HUES48 (cell line): ENCODE results near the gene FRS3.

Experiments used
- H3K27ac ChIP-seq: one replicate; pipeline ENCODE4 v1.7.0; 2013; ENCODE audit warnings: low read depth, low read length, inconsistent platforms
- H3K27me3 ChIP-seq: 2 replicates; pipeline ENCODE4 v1.6.1; 2013; ENCODE audit warnings: mild to moderate bottlenecking, low read length; ENCODE audit not compliant: control insufficient read depth, insufficient read depth
- H3K36me3 ChIP-seq: 2 replicates; pipeline ENCODE4 v1.6.1; 2013; ENCODE audit warnings: low read length; ENCODE audit not compliant: control insufficient read depth, insufficient read depth
- H3K4me1 ChIP-seq: 2 replicates; pipeline ENCODE4 v1.6.1; 2013; ENCODE audit warnings: mild to moderate bottlenecking, low read length; ENCODE audit not compliant: control insufficient read depth, insufficient read depth
- H3K4me3 ChIP-seq: 2 replicates; pipeline ENCODE4 v1.5.1; 2013; ENCODE audit warnings: mild to moderate bottlenecking, low read depth, low read length
- H3K9ac ChIP-seq: 2 replicates; pipeline ENCODE4 v1.6.1; 2013; ENCODE audit warnings: mild to moderate bottlenecking, low read depth, low read length, moderate library complexity
- H3K9me3 ChIP-seq: 2 replicates; pipeline ENCODE4 v1.6.1; 2013; ENCODE audit warnings: low read length; ENCODE audit not compliant: control insufficient read depth, insufficient read depth

FRS3 gene

GRCh38 chr6:41755895-41756294 is 23.8 kb downstream of the FRS3 start:
- Histone ChIP-seq H3K9me3 (no peaks in the 10 kb centered on the region), H3K4me1 (no peaks in the 10 kb centered on the region), H3K4me3 (no peak overlapping the region), H3K27me3 (no peaks in the 10 kb centered on the region), H3K9ac (no peak overlapping the region), H3K27ac (no peak overlapping the region), H3K36me3 (no peaks in the 10 kb centered on the region)

- Histone ChIP-seq H3K9ac (no peak overlapping the region), H3K27me3 (no peaks in the 10 kb centered on the region), H3K27ac (no peak overlapping the region), H3K9me3 (no peaks in the 10 kb centered on the region), H3K4me3 (no peak overlapping the region), H3K36me3 (no peaks in the 10 kb centered on the region), H3K4me1 (no peaks in the 10 kb centered on the region)
Measured at GRCh38 chr6:41750374-41750773, 29.3 kb downstream of the FRS3 start.

GRCh38 chr6:41748542-41748941 is 31.2 kb downstream of the FRS3 start:
- no peaks in the 10 kb centered on the region for H3K9me3 ChIP-seq
- no peaks in the 10 kb centered on the region for H3K4me1 ChIP-seq
- no peak overlapping the region for H3K4me3 ChIP-seq
- H3K27me3 ChIP-seq = no peaks in the 10 kb centered on the region
- no peak overlapping the region for H3K27ac ChIP-seq
- no peak overlapping the region for H3K9ac ChIP-seq
- H3K36me3 ChIP-seq = no peaks in the 10 kb centered on the region

GRCh38 chr6:41748102-41748477 is 31.6 kb downstream of the FRS3 start:
- no peak overlapping the region for H3K4me3 ChIP-seq
- H3K9ac ChIP-seq = no peak overlapping the region
- H3K27me3 ChIP-seq = no peaks in the 10 kb centered on the region
- no peaks in the 10 kb centered on the region for H3K4me1 ChIP-seq
- H3K36me3 ChIP-seq = no peaks in the 10 kb centered on the region
- H3K9me3 ChIP-seq = no peaks in the 10 kb centered on the region
- H3K27ac ChIP-seq = no peak overlapping the region

- no peak within 1 kb of the TSS for H3K27ac ChIP-seq
- H3K4me3 ChIP-seq = no peak within 1 kb of the TSS
- H3K27me3 ChIP-seq = no peaks in the 10 kb centered on the region
- H3K36me3 ChIP-seq = no peaks in the 10 kb centered on the region
- H3K9ac ChIP-seq = no peak within 1 kb of the TSS
- no peaks in the 10 kb centered on the region for H3K9me3 ChIP-seq
- H3K4me1 ChIP-seq = no peaks in the 10 kb centered on the region
Measured at GRCh38 chr6:41747256-41748101, 32.2 kb downstream of the FRS3 start, which contains the start of gene PGC. TSS of gene PGC (minus strand) at chr6:41747397. CDS start at chr6:41747334, 63 bp downstream.

GRCh38 chr6:41746107-41746506 is 33.6 kb downstream of the FRS3 start:
- H3K9me3 ChIP-seq = no peaks in the 10 kb centered on the region
- H3K27ac ChIP-seq = no peak overlapping the region
- H3K36me3 ChIP-seq = no peaks in the 10 kb centered on the region
- no peaks in the 10 kb centered on the region for H3K27me3 ChIP-seq
- no peak overlapping the region for H3K9ac ChIP-seq
- no peaks in the 10 kb centered on the region for H3K4me1 ChIP-seq
- no peak overlapping the region for H3K4me3 ChIP-seq

- Histone ChIP-seq H3K27me3 (no peaks in the 10 kb centered on the region), H3K36me3 (no peaks in the 10 kb centered on the region), H3K9me3 (no peaks in the 10 kb centered on the region), H3K4me3 (no peak overlapping the region), H3K4me1 (no peaks in the 10 kb centered on the region), H3K27ac (no peak overlapping the region), H3K9ac (no peak overlapping the region)
Measured at GRCh38 chr6:41744236-41744787, 35.4 kb downstream of the FRS3 start.

- Histone ChIP-seq H3K4me3 (no peak overlapping the region), H3K9me3 (no peaks in the 10 kb centered on the region), H3K9ac (no peak overlapping the region), H3K4me1 (no peaks in the 10 kb centered on the region), H3K36me3 (no peaks in the 10 kb centered on the region), H3K27ac (no peak overlapping the region), H3K27me3 (no peaks in the 10 kb centered on the region)
Measured at GRCh38 chr6:41743406-41744235, 36.1 kb downstream of the FRS3 start.

GRCh38 chr6:41741625-41742490 is 37.8 kb downstream of the FRS3 start:
- Histone ChIP-seq H3K27me3 (no peaks in the 10 kb centered on the region), H3K9ac (no peak overlapping the region), H3K27ac (no peak overlapping the region), H3K9me3 (no peaks in the 10 kb centered on the region), H3K36me3 (no peaks in the 10 kb centered on the region), H3K4me3 (no peak overlapping the region), H3K4me1 (no peaks in the 10 kb centered on the region)

- Histone ChIP-seq H3K9ac (no peak overlapping the region), H3K27ac (no peak overlapping the region), H3K27me3 (no peaks in the 10 kb centered on the region), H3K36me3 (no peaks in the 10 kb centered on the region), H3K9me3 (no peaks in the 10 kb centered on the region), H3K4me3 (no peak overlapping the region), H3K4me1 (peaks cover 5% of the 10 kb centered on the region)
Measured at GRCh38 chr6:41740366-41741162, 39.1 kb downstream of the FRS3 start.
